Thyroid gland (tissue), 4 donors: ENCODE results near the gene ASIC2.

Source experiments
- CTCF ChIP-seq, 6 experiments: fragments of 200-600 bp in 3 of 6; fragments of 450-650 bp in 3 of 6; sonication (generic) in 3 of 6; IDR thresholded peaks; one replicate each; pipeline ENCODE4 v1.5.1; 2016 to 2019; ENCODE audit warnings: antibody characterized with exemption in 6 of 6, mild to moderate bottlenecking in 2 of 6, inconsistent platforms in 1 of 6, moderate library complexity in 1 of 6
- POLR2A ChIP-seq, 2 donors: fragments of 450-650 bp; IDR thresholded peaks; one replicate each; pipeline ENCODE4 v1.6.1; 2017; ENCODE audit warnings: antibody characterized with exemption in 2 of 2, mild to moderate bottlenecking in 2 of 2, moderate library complexity in 1 of 2

GRCh38 chr17:33120103-33120502 is 173.0 kb downstream of the ASIC2 start:
- TF ChIP-seq CTCF (IDR thresholded peaks at IDR 0.05) (no peak), POLR2A (IDR thresholded peaks at IDR 0.05) (no peak)
